Stimulated activated CD8-positive, alpha-beta memory T cell treated with anti-CD3 and anti-CD28 coated beads, Interleukin-15, amount 100 ng/mL, for 24 hours (primary cell): ENCODE measurements around the gene GPR176.

Experiments used
- DNase-seq: peaks from one replicate; pipeline ENCODE4 v3.0.0-alpha.2; 2020; ENCODE audit warnings: low read depth

Gene GPR176

GRCh38 chr15:39919748-39920509, at the start of gene GPR176:
GPR176 (minus strand) TSS chr15:39920266; CDS start chr15:39920026, 240 bp downstream.
- DNase-seq = no peak

GRCh38 chr15:39969002-39969394, 48.9 kb upstream of the GPR176 start:
- DNase-seq = no peak

GRCh38 chr15:39968273-39969001, 48.4 kb upstream of the GPR176 start:
- DNase-seq = no peak

GRCh38 chr15:39966521-39966920, 46.5 kb upstream of the GPR176 start:
- DNase-seq = no peak

DNA sequence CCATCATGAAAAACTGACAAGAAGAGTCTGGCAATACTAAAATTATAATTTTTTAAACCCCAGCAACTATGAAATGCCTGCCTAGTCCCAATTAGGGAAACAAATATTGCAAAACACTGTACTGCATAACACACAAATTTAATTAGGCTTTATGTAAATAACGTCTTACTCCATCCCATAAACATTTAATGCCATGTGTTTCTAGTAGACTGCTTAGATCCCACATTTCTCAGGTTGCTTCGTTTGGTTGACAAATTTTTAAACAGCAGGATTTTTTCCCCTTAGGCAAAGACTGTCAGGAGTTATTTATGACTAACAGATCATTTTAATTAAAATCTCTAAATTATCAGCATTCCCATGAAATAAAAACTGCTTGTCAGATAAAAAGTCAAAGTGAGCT, 43.7 kb upstream of the GPR176 start:
- no peak for DNase-seq

DNA sequence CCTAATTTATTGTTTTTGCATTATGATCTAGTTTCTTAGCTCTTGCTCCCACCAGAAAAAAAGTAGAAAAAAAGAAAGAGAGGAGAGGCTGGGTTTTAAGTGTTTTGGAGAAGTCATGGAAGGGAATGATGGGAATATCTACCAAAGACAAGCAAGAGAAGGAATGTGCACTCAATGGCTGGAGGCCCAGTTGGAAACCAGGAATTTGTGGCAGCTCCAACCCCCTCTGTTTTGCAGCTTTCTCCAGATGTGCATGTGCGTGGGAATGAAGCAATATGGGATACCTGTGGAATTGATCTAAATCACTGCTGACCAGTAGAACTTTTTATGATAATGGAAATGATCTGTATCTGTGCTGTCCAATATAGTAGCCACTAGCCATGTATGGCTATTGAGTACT, 41.0 kb upstream of the GPR176 start:
- DNase-seq = no peak

- no peak for DNase-seq
These were observed 40.3 kb upstream of the GPR176 start for GRCh38 chr15:39960411-39960810.

GRCh38 chr15:39959411-39959810, 39.3 kb upstream of the GPR176 start:
- no peak for DNase-seq

DNA sequence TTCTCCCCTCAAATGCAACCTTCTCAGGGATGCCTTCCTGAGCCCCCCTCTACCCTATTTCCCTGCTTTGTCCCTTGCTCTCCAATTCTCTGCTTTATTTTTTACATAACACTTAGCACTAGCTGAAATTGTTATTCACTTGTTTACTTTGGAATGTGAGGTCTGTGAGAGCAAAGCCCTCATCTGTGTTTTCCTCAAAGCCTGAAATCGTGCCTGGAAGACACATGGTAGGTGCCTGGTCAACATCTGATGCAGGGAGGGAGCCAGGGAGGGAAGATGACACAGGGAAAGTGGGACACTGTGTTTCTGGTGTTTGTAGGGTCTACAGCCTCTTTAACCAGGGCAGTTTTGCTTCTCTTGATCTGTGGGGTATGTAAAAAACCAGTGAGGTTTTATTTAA, 37.4 kb upstream of the GPR176 start:
- DNase-seq = no peak

DNA sequence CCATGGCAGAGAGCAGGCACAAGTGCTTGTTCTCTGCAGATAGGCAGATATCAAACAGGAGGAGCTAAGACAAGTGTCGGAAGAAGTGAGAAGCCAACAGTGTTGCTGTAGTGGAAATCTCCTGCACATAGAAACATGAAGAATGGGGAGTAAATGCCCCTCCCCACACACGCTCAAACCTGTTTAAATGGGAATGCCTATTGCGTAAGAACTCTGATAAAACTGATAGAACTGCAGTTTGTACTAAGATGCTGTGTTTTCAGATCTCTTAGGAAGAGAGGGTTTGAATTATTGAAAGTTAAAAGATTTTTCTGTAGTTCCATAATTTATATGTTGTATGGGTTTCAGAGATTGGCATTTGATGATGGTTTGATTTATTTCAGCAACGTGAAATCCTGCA, 33.5 kb upstream of the GPR176 start:
- no peak for DNase-seq

- no peak for DNase-seq
These were observed 31.5 kb upstream of the GPR176 start for GRCh38 chr15:39951561-39951960.

DNA sequence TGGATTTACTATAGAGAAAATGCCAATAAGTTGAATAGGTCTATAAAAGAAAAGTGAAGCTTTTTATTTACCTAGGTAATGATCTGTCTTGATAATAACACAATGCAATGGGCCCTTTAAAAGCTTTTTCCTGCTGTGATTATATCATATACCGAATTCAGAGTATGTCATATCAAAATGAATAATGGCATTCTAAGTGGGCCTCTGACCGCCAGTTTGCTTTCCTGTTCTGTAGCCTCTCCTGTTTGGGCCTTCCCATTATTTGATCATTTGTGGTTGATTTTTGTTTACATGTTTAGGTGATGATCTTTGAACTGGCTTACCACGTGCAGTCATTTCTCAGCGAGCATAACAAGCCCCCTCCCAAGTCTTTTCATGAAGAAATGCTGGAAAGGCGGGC, 28.8 kb upstream of the GPR176 start:
- DNase-seq = no peak

GRCh38 chr15:39947401-39948197, 27.5 kb upstream of the GPR176 start:
- DNase-seq = no peak

- no peak for DNase-seq
These were observed 26.8 kb upstream of the GPR176 start for GRCh38 chr15:39946862-39947261.

- DNase-seq = no peak
These were observed 24.7 kb upstream of the GPR176 start for GRCh38 chr15:39944726-39945125.

DNA sequence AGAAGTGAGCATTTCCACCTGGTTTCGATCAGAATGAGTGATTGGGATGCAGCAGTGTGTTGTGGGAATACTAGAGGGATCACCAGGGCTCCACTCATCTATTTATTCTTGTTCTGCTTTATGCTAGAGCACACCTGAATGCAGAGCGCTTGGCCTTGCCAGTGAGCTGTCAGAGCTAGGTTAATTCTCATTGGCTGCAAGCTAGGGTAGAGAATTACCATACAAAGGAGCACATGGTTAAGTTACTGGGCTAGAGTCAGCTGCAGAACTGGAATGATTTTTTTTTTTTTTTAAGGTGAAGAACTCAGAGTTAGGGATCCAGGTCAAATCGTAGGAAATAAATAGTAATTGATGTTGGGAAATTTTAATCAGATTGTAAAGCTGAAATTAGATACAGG, 22.7 kb upstream of the GPR176 start:
- DNase-seq = no peak

DNA sequence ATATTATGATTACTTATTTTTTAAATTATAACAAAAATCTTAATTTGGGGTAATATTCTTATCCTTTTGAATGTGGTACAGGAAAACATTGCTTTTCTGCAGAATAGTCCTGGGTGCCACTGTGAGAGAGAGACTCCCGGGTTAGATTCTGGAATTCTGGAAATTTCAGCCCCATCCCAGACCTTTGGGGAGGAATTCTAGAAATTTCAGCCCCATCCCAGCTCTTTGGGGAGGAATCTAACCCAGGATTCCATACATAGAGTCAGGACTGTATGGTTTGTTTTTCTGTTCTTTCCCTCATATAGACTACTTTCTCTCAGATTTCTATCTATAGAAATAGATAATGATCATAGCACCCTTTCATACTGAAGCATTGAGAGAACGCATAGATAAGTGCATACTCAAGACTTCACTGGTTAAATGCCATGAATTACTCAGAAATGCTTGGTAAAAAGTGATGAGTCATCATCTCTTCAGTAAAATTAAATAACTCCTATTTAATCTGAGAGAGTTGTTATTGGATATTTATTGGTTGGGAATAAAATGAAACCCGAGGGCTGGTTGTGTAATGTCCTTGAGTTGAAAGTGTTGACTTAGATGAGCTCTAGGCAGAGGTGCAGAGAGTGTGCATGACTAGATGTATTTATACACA, 22.2 kb upstream of the GPR176 start:
- DNase-seq = no peak

DNA sequence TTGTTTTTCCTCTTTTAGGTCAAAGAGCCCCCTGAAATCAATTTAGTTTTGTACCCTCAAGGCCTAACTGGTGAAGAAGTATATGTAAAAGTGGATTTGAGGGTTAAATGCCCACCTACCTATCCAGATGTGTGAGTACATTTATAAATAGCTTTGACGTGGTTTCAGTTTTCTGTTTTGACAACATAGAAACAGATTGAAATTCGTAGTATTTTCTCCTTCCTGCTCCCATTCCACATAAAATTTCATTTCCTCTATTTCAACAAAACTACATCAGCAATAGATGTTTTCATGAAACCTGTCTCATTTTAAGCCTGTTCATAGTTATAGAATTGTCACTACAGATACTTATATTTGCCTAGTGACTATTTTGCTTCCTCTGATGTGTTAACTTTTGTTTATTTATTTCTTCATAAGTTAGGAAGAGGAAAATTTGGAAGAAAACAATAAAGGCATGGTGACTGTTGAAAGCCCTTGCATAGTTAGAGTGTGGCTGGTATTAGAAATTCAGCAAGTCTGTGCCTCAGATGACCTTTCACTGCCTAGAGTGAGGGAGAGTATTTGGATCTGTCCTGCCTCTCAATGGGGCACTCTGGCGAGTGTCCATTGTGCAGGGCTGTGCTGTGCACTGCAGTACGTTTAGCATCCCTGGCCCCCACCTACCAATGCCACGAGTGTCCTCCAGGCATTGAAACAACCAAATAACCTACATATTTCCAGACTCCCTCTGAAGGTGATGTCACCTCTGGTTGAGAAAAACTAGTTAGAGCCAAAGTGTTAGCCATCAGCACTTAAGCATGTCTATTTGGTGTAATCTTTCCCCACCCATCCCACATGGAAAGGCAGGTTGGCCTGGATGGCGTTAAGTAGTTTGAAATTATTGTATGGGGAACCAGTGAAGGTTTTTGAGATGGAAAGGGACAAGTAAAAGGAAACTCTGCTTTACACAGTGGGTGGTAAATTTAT, 19.7 kb upstream of the GPR176 start:
- DNase-seq = no peak

DNA sequence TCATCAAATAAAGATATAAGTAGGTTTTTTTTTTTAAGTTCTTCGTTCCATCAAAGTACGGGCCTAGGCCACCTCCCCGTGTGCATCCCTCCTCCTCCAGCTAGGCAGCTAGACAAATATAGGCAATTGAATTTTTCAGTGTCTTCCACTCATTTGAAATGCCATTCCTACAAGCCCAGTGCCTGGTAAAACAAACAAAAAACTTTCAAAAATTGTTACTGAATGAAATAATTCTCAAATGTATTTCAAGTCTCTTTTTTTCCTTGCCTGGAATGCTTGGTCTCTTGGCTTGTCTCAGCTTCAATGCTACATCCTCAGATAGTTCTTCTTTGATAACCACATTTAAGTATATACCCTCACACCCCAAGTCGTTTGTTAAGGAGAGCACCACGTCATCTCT, 17.6 kb upstream of the GPR176 start:
- DNase-seq = no peak

DNA sequence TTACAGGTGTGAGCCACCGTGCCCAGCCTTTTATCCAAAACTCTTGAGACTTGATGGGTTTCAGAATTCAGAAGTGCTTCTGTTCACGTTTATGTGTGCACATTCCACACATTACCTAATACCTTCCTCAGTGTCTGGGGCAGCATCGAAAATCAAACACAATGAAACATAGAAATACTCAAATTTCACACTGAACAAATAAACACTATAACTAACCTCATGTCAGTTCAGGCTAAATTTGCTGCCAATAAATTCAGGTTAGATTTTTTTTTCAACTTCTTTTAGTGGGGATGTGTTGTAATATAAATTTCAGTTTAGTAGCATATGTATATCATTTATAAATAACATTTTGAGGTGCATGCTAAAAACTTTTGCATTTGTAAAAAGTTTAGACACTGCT, 16.6 kb upstream of the GPR176 start:
- no peak for DNase-seq

DNA sequence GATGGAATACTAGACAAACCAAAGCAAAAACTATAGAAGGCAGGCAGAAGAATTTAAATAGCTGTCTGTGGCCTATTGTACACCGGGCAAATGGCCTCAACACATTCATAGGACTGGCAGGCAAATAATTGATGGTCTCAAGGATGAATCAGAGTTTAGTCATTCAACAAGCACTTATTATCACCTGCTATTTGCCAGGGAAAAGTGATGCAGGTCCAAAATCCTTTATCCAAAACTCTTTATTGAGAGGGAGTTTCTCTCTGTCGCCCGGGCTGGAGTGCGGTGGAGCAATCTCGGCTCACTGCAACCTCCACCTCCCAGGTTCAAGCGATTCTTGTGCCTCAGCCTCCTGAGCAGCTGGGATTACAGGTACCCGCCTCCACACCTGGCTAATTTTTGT, 16.1 kb upstream of the GPR176 start:
- no peak for DNase-seq
